Activated T-cell treated with anti-CD3 and anti-CD28 coated beads, Interleukin-2, amount 50 U/mL, for 24 hours (primary cell): ENCODE results near the gene PTDSS2.
"Not testable (repeated sequence)": the region's sequence is repeated elsewhere in the genome, so short reads cannot be mapped to it uniquely, and the experiment has no call there.

Experiments used
- DNase-seq: peaks from one replicate; pipeline ENCODE4 v3.0.0-alpha.2; 2020
- H3K27ac Mint-ChIP-seq: 2 replicates; pipeline ENCODE4 v1.8.0; 2020; ENCODE audit warnings: mild to moderate bottlenecking, mixed read lengths
- H3K27me3 Mint-ChIP-seq: 2 replicates; pipeline ENCODE4 v1.8.0; 2020; ENCODE audit warnings: mixed read lengths
- H3K36me3 Mint-ChIP-seq: 2 replicates; pipeline ENCODE4 v1.8.0; 2020; ENCODE audit warnings: low read depth, mixed read lengths
- H3K4me1 Mint-ChIP-seq: 2 replicates; pipeline ENCODE4 v1.8.0; 2020; ENCODE audit warnings: low read depth, mixed read lengths
- H3K4me3 Mint-ChIP-seq: 2 replicates; pipeline ENCODE4 v1.8.0; 2020; ENCODE audit warnings: mild to moderate bottlenecking, moderate library complexity, mixed read lengths
- H3K9me3 Mint-ChIP-seq: 2 replicates; pipeline ENCODE4 v1.8.0; 2020; ENCODE audit warnings: mixed read lengths

The PTDSS2 gene

DNA sequence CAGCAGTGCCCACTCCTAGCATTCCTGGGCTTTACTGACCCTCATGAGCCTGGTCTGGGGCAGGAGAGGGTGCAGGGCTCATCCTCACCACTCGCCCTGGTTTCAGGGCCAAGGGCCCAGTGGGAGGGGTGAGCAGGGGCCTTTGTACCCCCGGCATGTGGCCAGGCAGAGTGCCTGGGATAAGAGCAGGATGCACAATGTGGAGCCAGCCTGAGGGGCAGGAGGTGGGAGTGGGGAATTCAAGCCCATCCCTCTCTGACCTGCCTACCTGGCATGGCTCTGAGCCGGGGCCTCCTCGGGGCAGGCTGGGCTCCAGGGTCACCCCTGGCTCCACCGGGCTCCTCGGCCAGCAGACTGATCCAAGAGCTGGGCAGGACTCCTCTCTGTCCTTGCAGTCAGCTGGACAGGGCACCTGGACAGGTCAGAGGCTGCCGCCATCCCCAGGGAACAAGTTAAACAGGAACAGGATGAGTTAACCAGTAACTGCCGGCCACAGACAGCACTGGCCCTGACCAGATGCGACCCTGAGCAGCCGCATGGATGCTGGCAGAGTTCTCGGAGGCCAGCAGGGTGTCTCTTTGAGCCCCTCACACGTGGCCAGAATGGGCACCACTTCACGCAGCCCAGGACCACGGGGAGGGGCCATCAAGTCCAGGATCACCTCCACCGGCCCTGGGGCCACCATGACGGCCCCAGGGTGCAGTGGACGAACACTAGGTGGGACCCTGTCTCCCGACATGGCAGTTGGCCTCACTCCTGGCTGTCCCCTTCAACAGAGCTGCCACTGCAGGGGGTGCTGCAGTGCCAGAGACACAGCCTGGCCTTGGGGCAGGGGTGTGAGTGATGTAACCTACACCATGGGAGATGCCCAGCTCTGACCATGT is 40.2 kb upstream of the PTDSS2 start:
- no peak overlapping the region for H3K4me3 Mint-ChIP-seq
- DNase-seq = no peak
- H3K9me3 Mint-ChIP-seq = no peaks in the 10 kb centered on the region
- no peaks in the 10 kb centered on the region for H3K36me3 Mint-ChIP-seq
- H3K4me1 Mint-ChIP-seq = peaks cover 27% of the 10 kb centered on the region
- H3K27me3 Mint-ChIP-seq = no peaks in the 10 kb centered on the region
- H3K27ac Mint-ChIP-seq = no peak overlapping the region

GRCh38 chr11:410711-411110 is 39.4 kb upstream of the PTDSS2 start:
- not testable (repeated sequence) for H3K36me3 Mint-ChIP-seq, H3K27ac Mint-ChIP-seq, H3K27me3 Mint-ChIP-seq, H3K9me3 Mint-ChIP-seq, H3K4me3 Mint-ChIP-seq
- peak; percentile 20 for DNase-seq
- peaks cover 34% of the 10 kb centered on the region for H3K4me1 Mint-ChIP-seq

GRCh38 chr11:411520-411919 is 38.6 kb upstream of the PTDSS2 start:
- DNase-seq = peak; percentile 11
- not testable (repeated sequence) for H3K27me3 Mint-ChIP-seq, H3K4me3 Mint-ChIP-seq

DNA sequence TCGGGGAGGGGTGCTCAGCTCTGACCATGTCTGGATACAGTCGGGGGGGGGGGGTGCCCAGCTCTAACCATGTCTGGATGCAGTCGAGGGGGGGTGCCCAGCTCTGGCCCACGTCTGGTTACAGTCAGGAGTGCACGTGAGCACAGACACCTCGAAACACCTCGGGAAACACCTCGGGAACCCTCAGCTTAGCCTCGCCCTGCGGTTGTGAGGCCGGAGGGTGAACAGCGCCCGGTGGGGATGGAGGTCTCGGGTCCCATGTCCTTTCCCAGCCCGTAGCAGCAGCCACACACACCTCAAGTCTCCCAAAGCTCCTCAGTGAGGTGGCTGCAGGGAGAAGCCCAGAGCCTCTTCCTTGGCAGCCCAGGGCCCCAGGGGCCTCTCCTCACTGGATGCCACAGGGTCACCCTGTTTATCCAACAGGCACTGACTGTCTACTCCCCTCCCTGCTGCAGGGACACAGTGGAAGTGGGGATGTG is 37.4 kb upstream of the PTDSS2 start:
- Mint-ChIP-seq H3K27me3 (no peaks in the 10 kb centered on the region), H3K36me3 (no peaks in the 10 kb centered on the region), H3K4me1 (peaks cover 39% of the 10 kb centered on the region), H3K4me3 (no peak overlapping the region), H3K9me3 (no peaks in the 10 kb centered on the region), H3K27ac (no peak overlapping the region)
- no peak for DNase-seq

More at GRCh38 chr11:411520-411919, 38.6 kb upstream of the PTDSS2 start:
- not testable (repeated sequence) for H3K36me3 Mint-ChIP-seq, H3K27ac Mint-ChIP-seq, H3K9me3 Mint-ChIP-seq
- peaks cover 40% of the 10 kb centered on the region for H3K4me1 Mint-ChIP-seq

DNA sequence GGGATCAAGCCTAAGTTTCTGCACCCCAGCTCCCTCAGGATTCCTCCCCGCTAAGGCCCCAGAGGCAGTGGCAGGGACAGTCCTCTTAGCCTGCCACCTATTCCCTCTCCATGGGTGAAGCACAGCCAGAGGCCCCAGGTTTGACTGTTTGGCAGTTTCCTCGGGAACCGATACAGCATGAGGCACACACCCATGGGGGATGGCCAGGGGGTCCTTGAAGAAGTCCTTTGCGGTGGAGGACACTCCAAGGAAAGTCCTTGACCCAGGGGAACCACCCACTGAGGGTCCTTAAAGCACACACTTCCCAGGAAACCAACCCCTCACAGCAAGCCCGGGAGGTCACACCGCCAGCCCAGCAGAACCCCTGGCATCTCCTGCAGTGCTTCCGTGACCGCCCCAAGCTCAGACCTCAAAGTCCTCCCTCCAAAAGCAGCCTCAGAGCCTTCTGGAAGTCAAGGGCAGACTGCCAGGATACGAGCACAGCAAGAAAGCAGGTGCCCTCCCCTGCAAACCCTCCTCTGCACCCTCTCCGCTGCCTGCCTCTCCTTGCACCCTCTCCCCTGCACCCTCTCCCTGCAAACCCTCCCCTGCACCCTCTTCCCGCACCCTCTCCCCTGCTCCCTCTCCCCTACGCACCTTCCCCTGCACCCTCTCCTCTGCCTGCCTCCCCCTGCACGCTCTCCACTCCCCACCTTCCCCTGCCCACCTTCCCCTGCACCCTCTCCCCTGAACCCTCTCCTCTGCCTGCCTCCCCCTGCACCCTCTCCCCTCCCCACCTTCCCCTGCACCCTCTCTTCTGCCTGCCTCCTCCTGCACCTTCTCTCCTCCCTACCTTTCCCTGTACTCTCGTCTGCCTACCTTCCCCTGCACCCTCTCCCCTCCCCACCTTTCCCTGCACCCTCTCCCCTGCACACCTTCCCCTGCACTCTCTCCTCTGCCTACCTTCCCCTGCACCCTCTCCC is 36.7 kb upstream of the PTDSS2 start:
- H3K36me3 Mint-ChIP-seq = no peaks in the 10 kb centered on the region
- H3K9me3 Mint-ChIP-seq = no peaks in the 10 kb centered on the region
- H3K27me3 Mint-ChIP-seq = no peaks in the 10 kb centered on the region
- H3K4me1 Mint-ChIP-seq = peaks cover 36% of the 10 kb centered on the region
- peak overlapping the region; percentile 23 for H3K4me3 Mint-ChIP-seq
- peak overlapping the region; percentile 47 for H3K27ac Mint-ChIP-seq
- peak; percentile 42 for DNase-seq

DNA sequence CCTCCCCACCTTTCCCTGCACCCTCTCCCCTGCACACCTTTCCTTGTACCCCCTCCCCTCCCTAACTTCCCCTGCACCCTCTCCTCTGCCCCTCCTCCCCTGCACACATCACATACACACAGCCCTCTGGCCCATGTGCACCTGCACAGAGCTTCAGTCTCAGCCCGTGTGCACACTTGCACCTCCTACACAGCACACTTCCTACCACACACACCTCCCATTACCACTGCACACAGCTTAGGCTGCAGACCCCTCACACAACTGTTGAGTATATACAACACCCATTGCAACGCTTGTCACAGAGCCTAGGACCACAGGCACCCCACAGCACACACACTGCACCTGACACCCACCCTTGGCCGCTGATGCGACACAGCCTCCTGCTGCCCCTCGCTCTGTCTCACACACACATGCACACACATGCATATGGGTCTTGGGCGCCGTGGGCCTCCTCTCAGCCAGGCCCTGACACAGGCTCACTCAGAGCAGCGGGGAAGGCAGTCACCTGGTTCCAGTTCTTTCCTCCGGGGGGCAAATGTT is 35.7 kb upstream of the PTDSS2 start:
- H3K4me3 Mint-ChIP-seq = peak overlapping the region; percentile 78
- H3K27ac Mint-ChIP-seq = peak overlapping the region; percentile 91
- H3K27me3 Mint-ChIP-seq = no peaks in the 10 kb centered on the region
- no peaks in the 10 kb centered on the region for H3K36me3 Mint-ChIP-seq
- no peak for DNase-seq
- peaks cover 36% of the 10 kb centered on the region for H3K4me1 Mint-ChIP-seq
- no peaks in the 10 kb centered on the region for H3K9me3 Mint-ChIP-seq

GRCh38 chr11:415640-416041 is 34.4 kb upstream of the PTDSS2 start:
- peak overlapping the region; percentile 78 for H3K4me3 Mint-ChIP-seq
- peak; percentile 62 for DNase-seq
- H3K27me3 Mint-ChIP-seq = no peaks in the 10 kb centered on the region
- H3K4me1 Mint-ChIP-seq = peaks cover 33% of the 10 kb centered on the region
- H3K9me3 Mint-ChIP-seq = no peaks in the 10 kb centered on the region
- peak overlapping the region; percentile 91 for H3K27ac Mint-ChIP-seq
- no peaks in the 10 kb centered on the region for H3K36me3 Mint-ChIP-seq

GRCh38 chr11:416051-416756 is 33.9 kb upstream of the PTDSS2 start:
- no peak for DNase-seq
- Mint-ChIP-seq H3K36me3 (no peaks in the 10 kb centered on the region), H3K4me1 (peaks cover 33% of the 10 kb centered on the region), H3K27ac (peak overlapping the region; percentile 91), H3K9me3 (no peaks in the 10 kb centered on the region), H3K27me3 (no peaks in the 10 kb centered on the region), H3K4me3 (peak overlapping the region; percentile 78)

DNA sequence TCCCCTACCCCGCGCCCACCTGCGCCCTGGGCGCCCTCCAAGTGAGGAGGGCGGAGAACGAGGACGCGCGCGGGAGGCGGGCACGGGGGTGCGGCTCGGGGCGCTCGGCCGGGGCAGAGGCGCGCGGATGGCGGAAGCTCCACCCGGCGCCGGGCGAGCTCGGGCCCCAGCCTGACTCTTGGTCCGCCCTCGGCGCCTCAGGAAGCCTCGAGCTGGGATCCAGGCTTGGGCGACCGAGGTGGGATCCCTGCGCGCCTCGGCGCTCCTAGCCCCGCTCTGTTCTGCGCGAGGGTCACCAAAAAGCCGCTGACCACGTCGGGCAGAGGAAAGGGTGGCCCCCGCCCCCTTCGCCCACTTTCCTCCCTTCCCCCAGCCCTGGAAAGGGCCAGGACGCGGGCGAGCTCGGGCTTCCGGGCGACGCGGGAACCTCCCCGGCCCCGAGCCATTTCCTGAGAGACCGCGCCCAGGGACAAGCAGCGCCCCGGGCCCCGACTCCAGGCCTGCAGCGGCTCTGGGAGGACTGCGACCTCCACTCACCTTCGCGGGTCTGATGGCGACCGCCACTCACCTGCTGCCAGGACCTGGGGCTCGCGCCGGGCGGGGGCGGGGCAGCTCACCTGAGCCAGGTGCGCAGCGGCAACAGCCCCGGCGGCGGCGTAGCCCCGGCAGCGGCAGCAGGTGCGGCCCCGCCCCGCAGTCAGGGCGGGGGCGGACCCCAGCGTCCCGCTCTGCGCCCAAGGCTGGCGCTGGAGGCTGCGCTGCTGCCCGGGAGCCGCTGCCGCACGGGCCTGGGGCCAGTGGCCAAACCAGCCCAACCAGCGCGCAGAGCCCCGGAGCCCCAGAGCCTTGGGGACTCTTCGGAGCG is 33.1 kb upstream of the PTDSS2 start:
- H3K9me3 Mint-ChIP-seq = no peaks in the 10 kb centered on the region
- H3K4me1 Mint-ChIP-seq = peaks cover 33% of the 10 kb centered on the region
- peak overlapping the region; percentile 78 for H3K4me3 Mint-ChIP-seq
- no peaks in the 10 kb centered on the region for H3K36me3 Mint-ChIP-seq
- peak; percentile 71 for DNase-seq
- no peaks in the 10 kb centered on the region for H3K27me3 Mint-ChIP-seq
- H3K27ac Mint-ChIP-seq = no peak overlapping the region

GRCh38 chr11:417652-418342 is 32.3 kb upstream of the PTDSS2 start:
- Mint-ChIP-seq H3K36me3 (no peaks in the 10 kb centered on the region), H3K9me3 (no peaks in the 10 kb centered on the region), H3K4me3 (peak overlapping the region; percentile 61), H3K4me1 (peaks cover 30% of the 10 kb centered on the region), H3K27ac (peak overlapping the region; percentile 40), H3K27me3 (no peaks in the 10 kb centered on the region)
- no peak for DNase-seq

DNA sequence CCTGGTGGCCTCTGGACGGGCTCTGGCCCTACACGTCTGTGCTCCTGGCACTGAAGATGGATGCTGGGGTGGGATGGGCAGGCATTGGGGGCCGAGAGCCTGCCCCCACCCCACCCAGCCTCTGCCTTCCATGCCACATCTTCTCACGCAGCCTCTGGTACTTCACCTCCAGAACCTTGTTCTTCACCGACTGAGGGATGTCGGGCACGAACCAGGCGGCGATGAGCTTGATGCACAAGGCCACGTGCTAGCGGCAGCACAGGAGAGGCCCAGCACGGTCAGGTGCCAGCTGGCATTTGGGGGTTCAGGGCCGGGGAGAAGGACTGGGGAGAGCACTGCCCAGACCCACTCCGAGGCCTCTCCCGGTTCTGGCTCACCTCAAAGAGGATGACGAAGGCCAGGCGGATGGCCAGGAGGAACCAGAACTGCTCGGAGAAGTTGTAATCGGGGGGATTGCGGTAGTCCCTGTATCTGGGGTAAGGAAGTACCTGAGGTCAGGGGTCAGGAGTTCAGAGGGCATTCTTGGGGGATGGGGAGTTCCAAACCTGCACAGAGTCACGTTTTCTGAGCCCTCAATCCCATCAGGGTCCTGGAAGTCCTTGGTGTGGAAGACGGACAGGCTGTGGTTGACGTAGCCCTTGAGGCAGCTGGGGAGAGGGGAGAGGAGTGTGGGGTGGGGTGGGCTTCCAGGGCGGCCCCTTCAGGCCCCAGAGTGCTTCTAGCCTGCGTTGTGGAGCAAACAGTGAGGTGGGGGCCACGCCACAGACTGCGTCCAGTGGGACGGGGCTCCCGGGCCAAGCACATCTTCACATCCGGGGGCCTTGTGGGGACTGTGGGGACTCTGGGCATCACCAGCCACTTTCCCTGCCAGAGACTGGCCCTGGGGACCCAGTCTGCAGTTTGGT is 31.5 kb upstream of the PTDSS2 start:
- DNase-seq = peak; percentile 34

More for the DNA sequence above, 31.5 kb upstream of the PTDSS2 start:
- H3K36me3 Mint-ChIP-seq = no peaks in the 10 kb centered on the region
- no peak overlapping the region for H3K27ac Mint-ChIP-seq
- peaks cover 24% of the 10 kb centered on the region for H3K4me1 Mint-ChIP-seq
- no peaks in the 10 kb centered on the region for H3K9me3 Mint-ChIP-seq
- H3K4me3 Mint-ChIP-seq = no peak overlapping the region
- H3K27me3 Mint-ChIP-seq = no peaks in the 10 kb centered on the region
